Thoracic aorta (tissue), 2 donors: Measurements from ENCODE around the gene MIAT. TPM values are rescaled to one million over a fixed set of nuclear protein-coding genes. Genes with fewer than 3 reads are reported as not detected.

ENCODE experiments used
- ATAC-seq: fragments of 150-250 bp; one replicate; pipeline ENCODE4 v1.8.0; 2017; ENCODE audit warnings: low read depth; ENCODE audit not compliant: insufficient number of reproducible peaks, low FRiP score
- DNase-seq: peaks from one replicate; pipeline ENCODE4 v3.0.0-alpha.2; 2020; ENCODE audit warnings: low spot score
- H3K27ac ChIP-seq, 2 donors: fragments of 200-600 bp; sonication (generic); 1 replicate in 1 of 2; 2 replicates in 1 of 2; pipeline ENCODE4 v1.5.1; 2016; ENCODE audit warnings: mild to moderate bottlenecking in 2 of 2, moderate library complexity in 2 of 2
- H3K27me3 ChIP-seq: fragments of 200-600 bp; sonication (generic); replicated peaks from 2 replicates; pipeline ENCODE4 v1.6.0; 2016; ENCODE audit warnings: mild to moderate bottlenecking; ENCODE audit not compliant: insufficient read depth
- H3K36me3 ChIP-seq: fragments of 200-600 bp; sonication (generic); one replicate; pipeline ENCODE4 v1.5.1; 2016
- H3K4me1 ChIP-seq, 2 donors: fragments of 200-600 bp; sonication (generic); 1 replicate in 1 of 2; 2 replicates in 1 of 2; pipeline versions ENCODE4 v1.5.1 to v1.6.0; 2016; ENCODE audit warnings: low read depth in 2 of 2, mild to moderate bottlenecking in 1 of 2; ENCODE audit not compliant: control insufficient read depth in 1 of 2
- H3K4me3 ChIP-seq: fragments of 200-600 bp; sonication (generic); 2 replicates; pipeline ENCODE4 v1.5.1; 2016; ENCODE audit warnings: mild to moderate bottlenecking
- H3K9me3 ChIP-seq: fragments of 200-600 bp; sonication (generic); 2 replicates; pipeline ENCODE4 v1.5.1; 2016
- total RNA-seq, 2 donors: library from RNA; depleted of rRNA; stranded (reverse); fragments of >200 nt; gene quantifications; one replicate each; pipeline versions ENCODE4 v1.1.0 to v1.2.3, GENCODE V29; 2016
- TF ChIP-seq, protein P1 (sequence below): fragments of 200-600 bp; sonication (generic); IDR thresholded peaks from one replicate; pipeline ENCODE4 v1.5.1; 2019; ENCODE audit warnings: antibody characterized with exemption

The MIAT gene
- total RNA-seq, 2 donors from 2014 or later: 0.81 to 3.6 TPM

DNA sequence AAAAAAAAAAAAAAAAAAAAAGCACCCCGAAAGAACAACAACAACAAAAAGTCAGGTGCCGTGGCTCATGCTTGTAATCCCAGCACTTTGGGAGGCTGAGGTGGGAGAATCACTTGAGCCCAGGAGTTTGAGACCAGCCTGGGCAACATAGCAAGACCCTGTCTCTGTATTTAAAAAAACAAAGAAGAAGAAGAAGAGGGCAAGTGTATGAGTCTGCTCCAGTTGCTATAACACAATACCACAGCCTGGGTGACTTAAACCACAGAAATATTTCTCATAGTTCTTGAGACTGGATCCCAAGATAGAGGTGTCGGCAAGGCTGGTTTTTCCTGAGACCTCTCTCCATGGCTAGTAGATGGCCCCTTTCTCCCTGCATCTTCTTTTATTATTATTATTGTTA, 23.2 kb upstream of the MIAT start:
- Histone ChIP-seq H3K27me3 (no peaks in the 10 kb centered on the region), H3K27ac (no peak overlapping the region), H3K9me3 (no peaks in the 10 kb centered on the region), H3K4me3 (no peak overlapping the region), H3K36me3 (no peaks in the 10 kb centered on the region), H3K4me1 (no peaks in the 10 kb centered on the region)
- ATAC-seq (no peak), DNase-seq (no peak)
- TF ChIP-seq, protein P1, sequence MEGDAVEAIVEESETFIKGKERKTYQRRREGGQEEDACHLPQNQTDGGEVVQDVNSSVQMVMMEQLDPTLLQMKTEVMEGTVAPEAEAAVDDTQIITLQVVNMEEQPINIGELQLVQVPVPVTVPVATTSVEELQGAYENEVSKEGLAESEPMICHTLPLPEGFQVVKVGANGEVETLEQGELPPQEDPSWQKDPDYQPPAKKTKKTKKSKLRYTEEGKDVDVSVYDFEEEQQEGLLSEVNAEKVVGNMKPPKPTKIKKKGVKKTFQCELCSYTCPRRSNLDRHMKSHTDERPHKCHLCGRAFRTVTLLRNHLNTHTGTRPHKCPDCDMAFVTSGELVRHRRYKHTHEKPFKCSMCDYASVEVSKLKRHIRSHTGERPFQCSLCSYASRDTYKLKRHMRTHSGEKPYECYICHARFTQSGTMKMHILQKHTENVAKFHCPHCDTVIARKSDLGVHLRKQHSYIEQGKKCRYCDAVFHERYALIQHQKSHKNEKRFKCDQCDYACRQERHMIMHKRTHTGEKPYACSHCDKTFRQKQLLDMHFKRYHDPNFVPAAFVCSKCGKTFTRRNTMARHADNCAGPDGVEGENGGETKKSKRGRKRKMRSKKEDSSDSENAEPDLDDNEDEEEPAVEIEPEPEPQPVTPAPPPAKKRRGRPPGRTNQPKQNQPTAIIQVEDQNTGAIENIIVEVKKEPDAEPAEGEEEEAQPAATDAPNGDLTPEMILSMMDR: no peak

DNA sequence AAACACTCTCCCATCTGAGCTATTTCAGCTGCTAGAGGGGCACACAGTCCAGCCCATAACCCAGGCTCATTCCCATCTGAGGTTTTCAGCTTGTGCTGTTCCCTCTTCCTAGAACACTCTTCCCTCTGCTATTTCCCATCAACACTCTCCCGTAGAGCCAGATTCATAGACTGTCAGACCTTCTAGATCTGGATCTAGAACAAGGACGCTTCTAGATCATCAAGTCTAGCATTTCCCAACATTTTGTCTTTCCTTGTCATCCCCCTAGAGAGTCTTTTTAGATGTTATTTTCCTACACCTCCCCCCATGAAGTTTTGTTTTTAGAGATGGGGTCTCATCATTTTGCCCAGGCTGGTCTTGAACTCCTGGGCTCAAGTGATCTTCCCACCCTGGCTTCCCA, 22.3 kb upstream of the MIAT start:
- DNase-seq (no peak), ATAC-seq (no peak)
- TF ChIP-seq, protein P1: no peak
- no peaks in the 10 kb centered on the region for H3K27me3 ChIP-seq
- H3K4me3 ChIP-seq: no peak overlapping the region
- no peaks in the 10 kb centered on the region for H3K9me3 ChIP-seq
- no peaks in the 10 kb centered on the region for H3K4me1 ChIP-seq
- no peak overlapping the region for H3K27ac ChIP-seq
- H3K36me3 ChIP-seq: no peaks in the 10 kb centered on the region

DNA sequence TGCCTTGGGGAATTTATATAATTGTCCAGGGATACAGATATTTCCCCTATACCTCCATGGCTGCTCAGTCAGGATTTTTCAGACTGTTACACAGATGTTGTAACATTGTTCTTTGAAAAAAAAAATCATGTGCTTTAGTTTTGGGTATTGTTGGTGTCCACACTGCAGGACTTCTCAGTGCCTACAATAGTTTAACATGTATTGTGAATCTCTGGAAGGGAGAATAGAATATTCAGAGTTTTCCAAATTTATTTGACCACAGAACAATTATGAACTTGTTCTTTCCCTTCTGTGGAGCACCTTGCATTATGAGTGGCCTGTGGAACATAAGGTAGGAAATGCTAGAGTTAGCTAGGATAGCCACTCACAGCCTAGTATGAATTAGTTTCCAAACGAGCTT, 21.1 kb upstream of the MIAT start:
- H3K9me3 ChIP-seq: no peaks in the 10 kb centered on the region
- ATAC-seq: no peak
- no peaks in the 10 kb centered on the region for H3K4me1 ChIP-seq
- no peak for DNase-seq
- TF ChIP-seq, protein P1: no peak
- no peaks in the 10 kb centered on the region for H3K27me3 ChIP-seq
- no peaks in the 10 kb centered on the region for H3K36me3 ChIP-seq
- no peak overlapping the region for H3K4me3 ChIP-seq
- H3K27ac ChIP-seq: no peak overlapping the region

DNA sequence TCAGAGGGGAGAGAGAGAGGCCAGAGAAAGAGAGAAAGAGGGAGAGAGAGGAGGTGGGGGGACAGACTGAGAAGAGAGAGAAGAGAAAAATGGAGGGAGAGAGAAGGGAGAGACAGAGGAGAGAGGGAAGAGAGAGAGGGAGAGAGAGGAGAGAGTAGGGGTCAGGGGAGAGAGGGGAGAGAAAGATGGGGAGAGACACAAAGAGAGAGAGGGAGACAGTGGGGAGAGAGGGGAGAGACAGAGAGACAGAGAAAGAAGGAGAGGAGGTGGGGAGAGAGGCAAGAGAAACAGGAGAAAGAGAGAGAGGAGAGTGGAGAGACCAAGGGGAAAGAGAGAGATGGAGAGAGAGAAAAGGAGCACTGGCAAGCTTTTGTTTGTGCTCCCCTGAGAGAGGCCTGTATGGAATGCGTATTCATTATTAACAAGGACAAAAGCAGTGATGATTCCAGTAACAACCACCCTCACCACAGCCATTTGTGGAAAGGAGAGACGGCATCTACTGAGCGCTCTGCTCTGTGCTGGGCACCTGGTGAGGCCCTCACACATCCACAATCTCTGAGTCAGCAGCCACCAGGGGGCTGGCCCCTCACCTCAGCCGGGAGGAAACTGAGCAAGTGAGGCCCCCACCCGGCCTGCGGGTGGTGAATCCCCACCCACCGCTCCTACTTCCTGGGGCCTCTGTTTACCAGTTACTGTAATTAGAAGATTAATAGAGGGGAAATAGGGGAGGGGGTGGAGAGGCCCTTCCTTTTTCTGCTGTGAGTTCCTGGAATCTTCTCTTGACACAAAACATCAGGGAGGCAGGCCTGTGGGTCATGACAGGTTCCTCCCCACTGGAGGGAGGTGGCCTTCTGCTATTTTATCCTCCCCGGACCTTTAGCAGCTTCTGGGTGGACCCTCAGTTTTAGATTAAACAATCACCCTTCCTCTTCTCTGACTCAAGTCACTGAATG, 14.6 kb upstream of the MIAT start:
- Histone ChIP-seq H3K4me3 (no peak overlapping the region), H3K9me3 (no peaks in the 10 kb centered on the region), H3K27ac (no peak overlapping the region), H3K4me1 (peaks cover 6 to 8% of the 10 kb centered on the region in 2 donors), H3K27me3 (no peaks in the 10 kb centered on the region), H3K36me3 (no peaks in the 10 kb centered on the region)
- ATAC-seq (no peak), DNase-seq (no peak)
- TF ChIP-seq, protein P1: no peak

DNA sequence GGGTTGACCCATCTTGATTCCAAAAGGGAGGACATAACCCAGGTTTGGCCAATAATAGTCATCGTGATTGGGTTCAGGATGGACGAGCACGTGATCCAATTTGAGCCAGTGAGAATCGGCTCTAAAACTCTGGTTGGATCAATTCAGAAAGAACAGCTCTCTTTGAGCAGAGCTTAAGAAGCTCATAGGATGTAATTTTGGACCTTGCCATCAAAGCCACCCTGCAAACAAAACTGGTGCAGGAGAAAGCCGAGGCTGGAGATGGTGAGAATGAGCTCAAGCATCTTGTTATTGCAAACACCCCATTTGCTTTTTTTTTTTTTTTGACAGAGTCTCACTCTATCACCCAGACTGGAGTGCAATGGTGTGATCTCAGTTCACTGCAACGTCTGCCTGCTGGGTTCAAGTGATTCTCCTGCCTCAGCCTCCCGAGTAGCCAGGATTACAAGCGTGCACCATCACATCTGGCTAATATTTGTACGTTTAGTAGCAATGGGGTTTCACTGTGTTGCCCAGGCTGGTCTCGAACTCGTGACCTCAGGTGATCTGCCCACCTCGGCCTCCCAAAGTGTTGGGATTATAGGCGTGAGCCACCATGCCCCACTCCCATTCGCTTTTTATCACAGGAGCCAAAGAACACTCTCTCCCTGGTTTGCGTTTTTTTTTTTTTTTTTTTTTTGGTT, 13.8 kb upstream of the MIAT start:
- Histone ChIP-seq H3K9me3 (no peaks in the 10 kb centered on the region), H3K36me3 (no peaks in the 10 kb centered on the region), H3K4me1 (peaks cover 6 to 8% of the 10 kb centered on the region in 2 donors), H3K4me3 (no peak overlapping the region), H3K27ac (no peak overlapping the region), H3K27me3 (no peaks in the 10 kb centered on the region)
- DNase-seq (no peak), ATAC-seq (no peak)
- TF ChIP-seq, protein P1: no peak
